Left ventricle myocardium inferior (tissue), 1 donor: ENCODE results near the gene KPNA1. TPM values are rescaled to one million over a fixed set of nuclear protein-coding genes. Genes with fewer than 3 reads are reported as not detected.

Experiments
- DNase-seq: peaks from one replicate; pipeline ENCODE4 v3.0.0-alpha.2; 2020
- H3K27ac ChIP-seq: fragments of 200-600 bp; replicated peaks from 2 replicates; pipeline ENCODE4 v1.8.0; 2021
- H3K27me3 ChIP-seq: fragments of 200-600 bp; 2 replicates; pipeline ENCODE4 v1.8.0; 2021; ENCODE audit warnings: low read depth
- H3K36me3 ChIP-seq: fragments of 200-600 bp; 2 replicates; pipeline ENCODE4 v1.8.0; 2021
- H3K4me1 ChIP-seq: fragments of 200-600 bp; 2 replicates; pipeline ENCODE4 v1.8.0; 2021
- H3K4me3 ChIP-seq: fragments of 200-600 bp; 2 replicates; pipeline ENCODE4 v1.8.0; 2021; ENCODE audit warnings: mild to moderate bottlenecking, moderate library complexity
- H3K9me3 ChIP-seq: fragments of 200-600 bp; replicated peaks from 2 replicates; pipeline ENCODE4 v1.8.0; 2021
- CTCF ChIP-seq: fragments of 200-600 bp; IDR thresholded peaks from 2 replicates; pipeline ENCODE4 v1.8.0; 2021; ENCODE audit warnings: antibody characterized with exemption, mild to moderate bottlenecking, borderline replicate concordance
- intact Hi-C: fragments of 100-400 bp; cut with micrococcal nuclease; formaldehyde crosslinking; loops from one replicate; pipeline ENCODE4 v1.11.0; 2022
- total RNA-seq: library from RNA; stranded (reverse); fragmentation: NEBNext Ultra II Directional; extraction: Animal tissue kit (Norgen Biotek cat#: 25700); gene quantifications from one replicate; pipeline ENCODE4 v1.2.1, GENCODE V29; 2021
- donor health status: DM: no; HTN: yes; CAD: no; lungs with severe emphysema.

Gene KPNA1
- total RNA-seq, 1 donor from 2014 or later = 64.9 TPM

GRCh38 chr3:122523317-122523716, 8.6 kb upstream of the KPNA1 start:
- DNase-seq = no peak
- H3K27ac ChIP-seq = no peak overlapping the region
- H3K36me3 ChIP-seq = peaks cover 13% of the 10 kb centered on the region
- H3K9me3 ChIP-seq = no peaks in the 10 kb centered on the region
- no peaks in the 10 kb centered on the region for H3K27me3 ChIP-seq
- no peak for TF ChIP-seq CTCF
- intact Hi-C loops = no loop called here
- H3K4me3 ChIP-seq = no peak overlapping the region
- no peaks in the 10 kb centered on the region for H3K4me1 ChIP-seq

- intact Hi-C loops = no loop called here
- no peaks in the 10 kb centered on the region for H3K36me3 ChIP-seq
- H3K4me3 ChIP-seq = no peak overlapping the region
- no peak for DNase-seq
- H3K4me1 ChIP-seq = no peaks in the 10 kb centered on the region
- no peaks in the 10 kb centered on the region for H3K9me3 ChIP-seq
- TF ChIP-seq CTCF = no peak
- no peak overlapping the region for H3K27ac ChIP-seq
- H3K27me3 ChIP-seq = no peaks in the 10 kb centered on the region
Observed at GRCh38 chr3:122520861-122521260, 6.1 kb upstream of the KPNA1 start.

DNA sequence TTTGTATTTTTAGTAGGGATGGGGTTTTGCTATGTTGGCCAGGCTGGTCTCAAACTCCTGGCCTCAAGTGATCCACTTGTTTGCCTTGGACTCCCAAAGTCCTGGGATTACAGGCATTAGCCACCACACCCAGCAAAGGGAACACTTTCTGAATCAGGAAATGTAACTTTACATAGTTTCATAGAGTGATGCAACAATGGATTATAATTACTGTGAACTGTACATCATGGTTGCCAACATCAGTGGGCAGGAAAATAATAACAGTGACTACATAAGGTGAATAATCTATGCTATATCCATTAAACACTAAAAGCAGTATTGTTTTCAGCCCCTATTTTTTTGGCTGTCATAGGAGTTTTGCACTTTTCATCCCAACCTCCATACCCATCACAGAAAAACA, 5.0 kb upstream of the KPNA1 start:
- Histone ChIP-seq H3K4me3 (no peak overlapping the region), H3K9me3 (no peaks in the 10 kb centered on the region), H3K27me3 (no peaks in the 10 kb centered on the region), H3K4me1 (peaks cover 5% of the 10 kb centered on the region), H3K27ac (no peak overlapping the region), H3K36me3 (no peaks in the 10 kb centered on the region)
- no peak for TF ChIP-seq CTCF
- intact Hi-C loops = no loop called here
- DNase-seq = no peak

GRCh38 chr3:122516846-122517360, 2.2 kb upstream of the KPNA1 start:
- H3K4me1 ChIP-seq = peaks cover 30% of the 10 kb centered on the region
- intact Hi-C loops = no loop called here
- no peak for TF ChIP-seq CTCF
- no peaks in the 10 kb centered on the region for H3K36me3 ChIP-seq
- H3K4me3 ChIP-seq = no peak overlapping the region
- no peaks in the 10 kb centered on the region for H3K27me3 ChIP-seq
- H3K9me3 ChIP-seq = no peaks in the 10 kb centered on the region
- no peak for DNase-seq
- H3K27ac ChIP-seq = no peak overlapping the region

GRCh38 chr3:122515870-122516269, 1.1 kb upstream of the KPNA1 start:
- H3K36me3 ChIP-seq = no peaks in the 10 kb centered on the region
- no peaks in the 10 kb centered on the region for H3K9me3 ChIP-seq
- intact Hi-C loops = no loop called here
- peaks cover 40% of the 10 kb centered on the region for H3K4me1 ChIP-seq
- H3K27ac ChIP-seq = no peak overlapping the region
- no peak for DNase-seq
- H3K4me3 ChIP-seq = no peak overlapping the region
- H3K27me3 ChIP-seq = no peaks in the 10 kb centered on the region
- TF ChIP-seq CTCF = no peak

DNA sequence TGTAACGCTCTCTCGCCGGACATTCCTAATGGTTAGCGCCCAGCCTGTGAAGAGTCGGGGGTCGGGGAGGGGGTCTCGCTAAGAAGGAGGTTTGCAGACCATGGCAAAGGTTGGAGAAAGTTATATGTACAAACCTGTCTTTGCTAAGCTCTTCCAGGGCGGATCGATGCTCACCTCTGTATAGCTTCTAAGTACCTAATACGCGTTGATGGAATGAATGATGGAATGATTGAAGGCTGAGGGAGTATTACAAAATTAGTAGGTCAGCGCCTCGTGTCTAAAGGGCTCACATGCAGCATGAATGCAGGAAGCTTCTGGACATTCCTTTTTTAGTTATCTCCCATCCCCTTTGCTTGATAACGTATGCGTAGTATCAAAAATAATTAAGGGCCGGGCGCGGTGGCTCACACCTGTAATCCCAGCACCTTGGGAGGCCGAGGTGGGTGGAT, 305 bp upstream of the KPNA1 start:
- Histone ChIP-seq H3K9me3 (peaks cover 2% of the 10 kb centered on the region), H3K27me3 (no peaks in the 10 kb centered on the region), H3K27ac (peak overlapping the region; percentile 98), H3K36me3 (no peaks in the 10 kb centered on the region), H3K4me3 (peak overlapping the region; percentile 95), H3K4me1 (peaks cover 48% of the 10 kb centered on the region)
- intact Hi-C loops = no loop called here
- TF ChIP-seq CTCF = no peak
- DNase-seq = no peak
